Prostate gland (tissue), 2 donors: ENCODE results near the gene TAF3.

Experiments used
- POLR2AphosphoS5 ChIP-seq: sonication (generic); formaldehyde crosslinking; IDR thresholded peaks from one replicate; pipeline ENCODE4 v1.6.1; 2017; ENCODE audit warnings: antibody characterized with exemption
- TF ChIP-seq, protein P1 (sequence below), 4 experiments: fragments of 200-600 bp in 2 of 4; fragments of 450-650 bp in 2 of 4; sonication (generic) in 2 of 4; IDR thresholded peaks; 1 replicate in 3 of 4; 2 replicates in 1 of 4; pipeline ENCODE4 v1.5.1; 2016 to 2019; ENCODE audit warnings: antibody characterized with exemption in 4 of 4, mild to moderate bottlenecking in 2 of 4, moderate library complexity in 2 of 4

DNA sequence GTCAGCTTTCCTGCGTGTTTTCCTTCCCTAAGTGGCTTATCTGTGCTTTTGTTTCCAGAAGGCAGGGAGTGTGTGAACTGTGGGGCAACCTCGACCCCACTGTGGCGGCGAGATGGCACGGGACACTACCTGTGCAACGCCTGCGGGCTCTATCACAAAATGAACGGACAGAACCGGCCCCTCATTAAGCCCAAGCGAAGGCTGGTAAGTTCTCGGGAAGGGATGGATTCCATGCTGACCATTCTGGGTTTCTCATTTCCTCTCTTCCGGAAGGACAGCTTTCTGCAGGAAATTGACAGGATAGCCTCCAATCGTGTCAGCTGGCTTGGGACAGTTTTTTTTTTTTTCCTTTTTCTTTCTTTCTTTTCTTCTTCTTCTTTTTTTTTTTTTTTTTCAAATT, 245.6 kb downstream of the TAF3 start:
- TF ChIP-seq, protein P1, sequence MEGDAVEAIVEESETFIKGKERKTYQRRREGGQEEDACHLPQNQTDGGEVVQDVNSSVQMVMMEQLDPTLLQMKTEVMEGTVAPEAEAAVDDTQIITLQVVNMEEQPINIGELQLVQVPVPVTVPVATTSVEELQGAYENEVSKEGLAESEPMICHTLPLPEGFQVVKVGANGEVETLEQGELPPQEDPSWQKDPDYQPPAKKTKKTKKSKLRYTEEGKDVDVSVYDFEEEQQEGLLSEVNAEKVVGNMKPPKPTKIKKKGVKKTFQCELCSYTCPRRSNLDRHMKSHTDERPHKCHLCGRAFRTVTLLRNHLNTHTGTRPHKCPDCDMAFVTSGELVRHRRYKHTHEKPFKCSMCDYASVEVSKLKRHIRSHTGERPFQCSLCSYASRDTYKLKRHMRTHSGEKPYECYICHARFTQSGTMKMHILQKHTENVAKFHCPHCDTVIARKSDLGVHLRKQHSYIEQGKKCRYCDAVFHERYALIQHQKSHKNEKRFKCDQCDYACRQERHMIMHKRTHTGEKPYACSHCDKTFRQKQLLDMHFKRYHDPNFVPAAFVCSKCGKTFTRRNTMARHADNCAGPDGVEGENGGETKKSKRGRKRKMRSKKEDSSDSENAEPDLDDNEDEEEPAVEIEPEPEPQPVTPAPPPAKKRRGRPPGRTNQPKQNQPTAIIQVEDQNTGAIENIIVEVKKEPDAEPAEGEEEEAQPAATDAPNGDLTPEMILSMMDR (IDR thresholded peaks at IDR 0.05): no peak
- TF ChIP-seq POLR2AphosphoS5: no peak
